ENCODE measurements around the gene RAMP2. TPM values are rescaled to one million over a fixed set of nuclear protein-coding genes. Genes with fewer than 3 reads are reported as not detected.
"Not testable (repeated sequence)": the region's sequence is repeated elsewhere in the genome, so short reads cannot be mapped to it uniquely, and the experiment has no call there.

Gene RAMP2
- total RNA-seq, 1 experiment from 2014 or later: 11.7 TPM

GRCh38 chr17:42769964-42770363 is 8.9 kb downstream of the RAMP2 start:
- Mint-ChIP-seq H3K27me3 (ENCODE audit: low read depth) (peaks cover 10% of the 10 kb centered on the region), H3K4me1 (peaks cover 8 to 11% of the 10 kb centered on the region in 2 experiments)
- not testable (repeated sequence) for H2BK12ac ChIP-seq (ENCODE audit: insufficient read length, low read depth, low read length); H2BK15ac ChIP-seq (ENCODE audit: low read depth, low read length); H2BK20ac ChIP-seq (ENCODE audit: low read depth, low read length, poor library complexity, severe bottlenecking); H4K5ac ChIP-seq (ENCODE audit: insufficient read length, low read depth, low read length); H3K56ac ChIP-seq (ENCODE audit: insufficient read length, low read depth, low read length); H3K23me2 ChIP-seq (ENCODE audit: insufficient read length, low read depth, low read length, poor library complexity, severe bottlenecking); H3K9me3 Mint-ChIP-seq; H3T11ph ChIP-seq (ENCODE audit: low read length); H3K27me3 ChIP-seq (ENCODE audit: insufficient read depth, low read length); H3K9ac ChIP-seq (ENCODE audit: extremely low read depth, insufficient read length, low read length); H2AFZ ChIP-seq (ENCODE audit: low read length); H3K14ac ChIP-seq (ENCODE audit: insufficient read depth, low read length); H3K4me3 Mint-ChIP-seq; H3K79me1 ChIP-seq (ENCODE audit: insufficient read depth, low read depth, low read length, poor library complexity, severe bottlenecking); H3K36me3 Mint-ChIP-seq (ENCODE audit: insufficient read depth in 1 of 3, low read depth in 3 of 3); H4K91ac ChIP-seq (ENCODE audit: insufficient read length, low read depth, low read length); H4K20me1 ChIP-seq (ENCODE audit: control insufficient read depth, insufficient read depth, insufficient read length); H3K18ac ChIP-seq (ENCODE audit: insufficient read length, low read depth, low read length); H3K4ac ChIP-seq (ENCODE audit: low read depth, low read length); H3K9me3 ChIP-seq (ENCODE audit: control insufficient read depth, low read depth, low read length); H3K4me1 ChIP-seq (ENCODE audit: insufficient read depth, low read length); H4K8ac ChIP-seq (replicated peaks; ENCODE audit: insufficient read length, low read depth, low read length); H2BK120ac ChIP-seq (ENCODE audit: low read depth, low read length, poor library complexity, severe bottlenecking); H3K23ac ChIP-seq (ENCODE audit: insufficient read length, low read depth, low read length); H2AK5ac ChIP-seq (ENCODE audit: insufficient read length, low read length); H3K27ac Mint-ChIP-seq; DNase-seq; H3K4me2 ChIP-seq (ENCODE audit: insufficient read depth, insufficient read length, low read length); H3K79me2 ChIP-seq (ENCODE audit: insufficient read depth, low read length); H3K27ac ChIP-seq (ENCODE audit: insufficient read length, low read depth, low read length); H2BK5ac ChIP-seq (ENCODE audit: insufficient read length, low read length)
- no CpG with 5 or more reads among the region's 10 CpGs for WGBS (ENCODE audit: extremely low coverage, insufficient read length, low lambda C conversion rate)

Data from H9 (cell line).